ENCODE measurements around the gene SLC35G2.
"Not testable (repeated sequence)": the region's sequence is repeated elsewhere in the genome, so short reads cannot be mapped to it uniquely, and the experiment has no call there.

The SLC35G2 gene

GRCh38 chr3:136862617-136863322, 43.8 kb downstream of the SLC35G2 start:
- no peak for TF ChIP-seq POLR2AphosphoS5 (IDR thresholded peaks at IDR 0.05; ENCODE audit: low read depth, low read length)
- no peak for TF ChIP-seq TAF1 (IDR thresholded peaks at IDR 0.05; ENCODE audit: borderline replicate concordance, low read depth, low read length)
- no peak for TF ChIP-seq POLR2A (IDR thresholded peaks at IDR 0.05; ENCODE audit: low read depth, low read length)
- FAIRE-seq, result no peak
- peak; percentile 26 for DNase-seq (ENCODE audit: insufficient read length)

DNA sequence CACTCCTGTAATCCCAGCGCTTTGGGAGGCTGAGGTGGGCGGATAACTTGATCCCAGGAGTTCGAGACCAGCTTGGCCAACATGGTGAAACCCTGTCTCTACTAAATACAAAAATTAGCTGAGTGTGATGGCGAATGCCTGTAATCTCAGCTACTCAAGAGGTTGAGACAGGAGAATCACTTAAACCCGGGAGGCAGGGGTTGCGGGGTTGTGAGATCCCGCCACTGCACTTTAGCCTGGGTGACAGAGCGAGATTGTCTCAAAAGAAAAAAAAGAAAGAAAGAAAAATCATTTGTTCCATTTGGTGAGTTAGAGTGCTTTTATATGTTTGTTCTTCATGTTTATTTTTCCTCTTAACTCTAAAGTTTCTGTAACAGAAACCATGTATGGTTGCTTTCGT, 50.4 kb downstream of the SLC35G2 start:
- TF ChIP-seq POLR2AphosphoS5 (IDR thresholded peaks at IDR 0.05; ENCODE audit: low read depth, low read length), result no peak
- TF ChIP-seq POLR2A (IDR thresholded peaks at IDR 0.05; ENCODE audit: low read depth, low read length), result no peak
- TF ChIP-seq TAF1 (IDR thresholded peaks at IDR 0.05; ENCODE audit: borderline replicate concordance, low read depth, low read length), result no peak
- no peak for DNase-seq (ENCODE audit: insufficient read length)
- FAIRE-seq, result no peak

- not testable (repeated sequence) for FAIRE-seq; DNase-seq (ENCODE audit: insufficient read length)
Measured at GRCh38 chr3:136872258-136872657, 53.3 kb downstream of the SLC35G2 start.

GRCh38 chr3:136879510-136879909, 60.6 kb downstream of the SLC35G2 start:
- FAIRE-seq; DNase-seq (ENCODE audit: insufficient read length): not testable (repeated sequence)

DNA sequence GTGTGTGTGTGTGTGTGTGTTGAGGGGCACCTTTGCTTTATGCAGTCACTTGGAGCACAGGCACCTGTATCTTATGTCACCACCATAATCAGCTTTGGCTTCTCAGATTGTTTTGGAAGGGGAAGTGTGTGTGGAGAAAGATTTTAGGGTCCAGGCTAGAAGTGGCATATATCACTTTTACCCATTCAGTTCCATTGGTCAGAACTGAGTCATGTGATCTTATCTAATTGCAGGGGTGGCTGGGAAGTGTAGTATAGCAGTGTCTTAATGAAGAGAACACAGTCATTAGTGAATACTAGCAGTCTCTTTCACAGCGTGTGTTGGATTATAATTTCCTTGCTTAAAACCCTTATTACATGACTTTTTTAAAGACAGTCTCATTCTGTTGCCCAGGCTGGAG, 63.6 kb downstream of the SLC35G2 start:
- DNase-seq (ENCODE audit: insufficient read length) (no peak), FAIRE-seq (no peak)
- TF ChIP-seq POLR2A (IDR thresholded peaks at IDR 0.05; ENCODE audit: low read depth, low read length) (no peak), POLR2AphosphoS5 (IDR thresholded peaks at IDR 0.05; ENCODE audit: low read depth, low read length) (no peak), TAF1 (IDR thresholded peaks at IDR 0.05; ENCODE audit: borderline replicate concordance, low read depth, low read length) (no peak)

- no peak for FAIRE-seq
- no peak for DNase-seq (ENCODE audit: insufficient read length)
- TF ChIP-seq POLR2AphosphoS5 (IDR thresholded peaks at IDR 0.05; ENCODE audit: low read depth, low read length) (no peak), POLR2A (IDR thresholded peaks at IDR 0.05; ENCODE audit: low read depth, low read length) (no peak), TAF1 (IDR thresholded peaks at IDR 0.05; ENCODE audit: borderline replicate concordance, low read depth, low read length) (no peak)
Measured at GRCh38 chr3:136883967-136884720, 65.2 kb downstream of the SLC35G2 start.

DNA sequence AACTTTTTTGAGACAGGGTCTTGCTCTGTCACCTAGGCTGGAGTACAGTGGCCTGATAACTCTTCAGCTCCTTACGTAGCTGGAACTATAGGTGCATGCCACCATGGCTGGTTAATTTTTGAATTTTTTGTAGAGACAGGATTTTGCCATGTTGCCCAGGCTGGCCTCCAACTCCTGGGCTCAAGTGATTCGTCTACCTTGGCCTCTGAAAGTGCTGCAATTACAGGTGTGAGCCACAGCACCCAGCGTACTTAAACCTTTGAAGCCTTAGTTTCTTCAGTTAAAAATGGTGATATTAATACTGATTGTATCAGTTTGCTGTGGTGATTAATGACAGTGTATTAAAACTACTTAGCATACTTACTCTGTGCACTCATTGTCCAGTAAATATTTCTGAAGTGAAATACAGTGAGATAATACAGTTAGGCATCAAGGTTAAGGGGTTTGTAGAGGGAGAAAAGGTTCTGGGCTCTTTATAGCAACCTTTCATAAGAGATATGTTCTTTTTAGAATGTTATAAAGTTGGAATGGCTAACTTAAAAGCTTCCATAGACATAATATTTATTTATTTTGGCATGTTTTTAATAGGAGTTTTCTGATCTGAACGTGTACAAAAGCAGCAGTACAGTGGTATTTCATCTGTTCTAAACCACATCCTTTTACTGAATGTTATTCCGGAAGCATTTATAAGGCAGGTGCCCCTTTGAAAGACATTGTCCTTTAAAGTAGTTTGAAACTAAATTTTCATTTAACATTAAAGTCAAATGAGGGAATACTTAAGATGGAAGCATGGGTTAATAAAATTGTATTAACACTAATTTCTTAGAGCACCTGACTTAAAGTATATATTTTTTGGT, 66.7 kb downstream of the SLC35G2 start:
- TF ChIP-seq TAF1 (IDR thresholded peaks at IDR 0.05; ENCODE audit: borderline replicate concordance, low read depth, low read length), result no peak
- no peak for DNase-seq (ENCODE audit: insufficient read length)
- no peak for FAIRE-seq

- TF ChIP-seq POLR2A (IDR thresholded peaks at IDR 0.05; ENCODE audit: low read depth, low read length) (no peak), POLR2AphosphoS5 (IDR thresholded peaks at IDR 0.05; ENCODE audit: low read depth, low read length) (no peak), TAF1 (IDR thresholded peaks at IDR 0.05; ENCODE audit: borderline replicate concordance, low read depth, low read length) (no peak)
- DNase-seq (ENCODE audit: insufficient read length) (no peak), FAIRE-seq (no peak)
Measured at GRCh38 chr3:136889947-136890346, 71.0 kb downstream of the SLC35G2 start.

DNA sequence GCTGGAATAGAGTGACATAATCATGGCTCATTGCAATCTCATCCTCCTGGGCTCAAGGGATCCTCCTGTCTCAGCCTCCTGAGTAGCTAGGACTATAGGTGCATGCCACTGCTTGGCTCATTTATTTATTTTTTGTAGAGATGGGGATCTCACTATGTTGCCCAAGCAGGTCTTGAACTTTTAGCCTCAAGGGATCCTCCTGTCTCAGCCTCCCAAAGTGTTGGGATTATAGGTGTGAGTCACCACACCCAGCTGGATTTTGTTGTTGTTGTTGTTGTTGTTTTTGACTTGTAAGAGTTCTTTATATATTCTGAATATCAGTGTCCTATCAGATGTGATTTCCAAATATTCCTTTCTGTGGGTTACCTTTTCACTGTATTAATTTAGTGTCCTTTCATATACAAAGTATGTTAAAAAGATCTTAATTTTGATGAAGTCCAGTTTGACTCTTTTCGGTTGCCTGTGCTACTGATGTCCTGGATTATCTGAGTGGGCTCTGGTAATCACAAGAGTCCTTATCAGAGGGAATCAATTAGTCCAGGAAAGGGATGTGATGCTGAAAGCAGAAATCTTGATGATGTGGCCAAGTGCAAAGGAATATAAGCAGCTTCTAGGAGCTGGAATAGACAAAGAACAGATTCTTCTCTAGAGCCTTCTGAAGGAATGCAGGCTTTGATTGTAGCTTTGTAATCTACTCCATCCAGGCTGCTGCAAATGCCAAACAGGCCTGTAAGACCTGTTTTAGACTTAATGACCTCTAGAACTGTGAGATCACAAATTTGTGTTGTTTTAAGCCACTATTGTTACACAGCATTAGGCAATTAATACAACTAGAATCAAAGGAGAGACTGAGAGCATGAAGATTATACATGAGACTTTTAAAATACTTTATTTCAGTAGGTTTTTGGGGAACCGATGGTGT, 73.3 kb downstream of the SLC35G2 start:
- no peak for FAIRE-seq

GRCh38 chr3:136893848-136894443, 75.0 kb downstream of the SLC35G2 start:
- DNase-seq (ENCODE audit: insufficient read length), result no peak
- TF ChIP-seq POLR2A (IDR thresholded peaks at IDR 0.05; ENCODE audit: low read depth, low read length) (no peak), POLR2AphosphoS5 (IDR thresholded peaks at IDR 0.05; ENCODE audit: low read depth, low read length) (no peak), TAF1 (IDR thresholded peaks at IDR 0.05; ENCODE audit: borderline replicate concordance, low read depth, low read length) (no peak)
- FAIRE-seq, result peak; percentile 58

More for the DNA sequence above, 73.3 kb downstream of the SLC35G2 start:
- TF ChIP-seq TAF1 (IDR thresholded peaks at IDR 0.05; ENCODE audit: borderline replicate concordance, low read depth, low read length) (no peak), POLR2AphosphoS5 (IDR thresholded peaks at IDR 0.05; ENCODE audit: low read depth, low read length) (no peak), POLR2A (IDR thresholded peaks at IDR 0.05; ENCODE audit: low read depth, low read length) (no peak)
- DNase-seq (ENCODE audit: insufficient read length), result no peak

DNA sequence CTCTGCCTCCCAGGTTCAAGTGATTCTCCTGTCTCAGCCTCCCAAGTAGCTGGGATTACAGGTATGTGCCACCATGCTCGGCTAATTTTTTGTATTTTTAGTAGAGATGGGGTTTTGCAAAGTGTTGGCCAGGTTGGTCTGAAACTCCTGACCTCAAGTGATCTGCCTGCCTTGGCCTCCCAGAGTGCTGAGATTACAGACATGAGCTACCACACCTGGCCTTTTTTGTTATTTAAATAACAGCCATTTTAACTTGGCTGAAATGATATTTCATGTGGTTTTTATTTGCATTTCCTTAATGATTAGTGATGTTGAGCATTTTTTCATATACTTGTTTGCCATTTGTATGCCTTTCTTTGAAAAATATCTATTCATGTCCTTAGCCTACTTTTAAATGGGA, 78.2 kb downstream of the SLC35G2 start:
- not testable (repeated sequence) for DNase-seq (ENCODE audit: insufficient read length); FAIRE-seq

Measured in GM12892 (cell line).